ENCODE results near the gene ELP2.
"Not testable (repeated sequence)": the region's sequence is repeated elsewhere in the genome, so short reads cannot be mapped to it uniquely, and the experiment has no call there.

The ELP2 gene

DNA sequence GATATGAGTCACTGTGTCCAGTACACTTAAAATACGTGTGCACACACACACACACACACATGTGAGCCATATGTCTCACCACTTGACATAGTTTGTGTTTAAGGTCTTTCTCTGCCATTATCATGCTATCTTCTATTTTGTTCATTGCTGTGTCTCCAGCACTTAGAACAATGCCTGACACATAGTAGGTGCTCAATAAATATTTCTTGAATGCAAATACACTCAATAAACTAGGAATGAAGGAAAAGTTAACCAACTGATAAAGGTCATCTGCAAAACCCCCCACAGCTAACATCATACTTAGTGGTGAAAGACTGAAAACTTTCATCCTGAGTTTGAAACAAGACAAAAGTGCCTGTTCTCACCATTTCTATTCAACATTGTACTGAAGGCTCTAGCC, 62.0 kb downstream of the ELP2 start:
- no peak for DNase-seq

DNA sequence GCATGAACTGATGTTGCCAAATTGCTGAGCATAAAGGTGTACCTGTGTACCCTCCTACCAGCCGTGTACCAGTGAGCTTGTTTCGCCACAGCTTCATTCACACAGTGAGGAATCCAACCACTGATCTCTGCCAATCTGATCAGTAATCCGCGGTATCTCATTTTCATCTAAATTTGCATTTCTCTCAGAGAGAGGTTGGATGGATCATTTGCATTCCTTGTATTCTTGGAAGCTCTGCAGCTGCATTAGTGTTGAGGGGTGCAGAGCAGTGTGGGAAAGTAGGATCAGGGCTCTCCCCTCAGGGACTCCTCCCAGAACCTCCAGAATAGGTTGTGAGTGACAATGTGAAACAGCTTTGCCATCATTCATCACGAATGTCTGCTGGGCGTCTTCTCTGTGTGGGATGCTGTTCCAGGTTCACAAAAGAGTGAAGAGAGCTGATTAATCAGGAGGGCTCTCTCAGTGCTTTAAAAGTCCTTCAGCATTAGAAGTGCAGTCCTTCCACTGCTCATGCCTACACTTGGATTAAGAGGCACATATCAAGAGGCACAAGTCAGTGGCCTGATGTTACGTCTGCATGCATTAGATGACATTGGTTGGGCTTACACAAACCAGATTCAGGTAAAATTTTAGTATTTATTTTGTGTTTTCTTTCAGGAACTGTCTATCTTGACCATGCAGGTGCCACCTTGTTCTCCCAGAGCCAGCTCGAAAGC, 65.1 kb downstream of the ELP2 start:
- no peak for DNase-seq

DNA sequence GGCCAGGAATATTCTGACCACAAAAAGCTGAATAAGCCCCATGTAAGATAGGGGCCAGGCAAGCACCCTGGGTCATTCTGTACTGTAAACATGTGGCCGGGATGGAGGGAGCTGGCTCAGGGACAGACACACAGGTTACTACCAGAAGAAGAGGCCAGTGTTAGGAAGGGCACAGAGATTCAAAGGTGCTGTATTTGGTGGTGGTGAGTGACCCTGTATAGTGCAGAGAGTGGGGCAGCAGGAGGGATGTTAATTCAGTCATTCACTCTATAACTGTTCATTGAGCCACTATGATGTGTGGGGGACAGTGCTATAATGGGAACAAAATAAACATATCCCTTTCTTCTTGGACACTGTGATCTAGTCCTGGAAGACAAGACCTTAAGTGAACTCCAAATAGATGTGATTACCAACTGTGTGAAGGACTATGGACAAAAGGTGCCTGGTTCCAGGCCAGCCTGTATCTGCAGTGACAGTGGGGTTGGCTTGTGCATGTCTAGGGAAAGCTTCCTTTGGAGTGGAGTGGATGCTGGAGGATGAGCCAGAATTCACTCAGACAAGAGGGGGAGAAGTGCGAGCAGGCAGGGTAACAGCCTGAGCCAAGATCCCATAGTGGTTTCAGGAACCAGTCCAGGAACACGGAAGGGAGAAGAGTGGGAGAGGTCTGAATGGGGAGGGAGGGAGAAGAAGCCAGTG, 65.9 kb downstream of the ELP2 start:
- no peak for DNase-seq

DNA sequence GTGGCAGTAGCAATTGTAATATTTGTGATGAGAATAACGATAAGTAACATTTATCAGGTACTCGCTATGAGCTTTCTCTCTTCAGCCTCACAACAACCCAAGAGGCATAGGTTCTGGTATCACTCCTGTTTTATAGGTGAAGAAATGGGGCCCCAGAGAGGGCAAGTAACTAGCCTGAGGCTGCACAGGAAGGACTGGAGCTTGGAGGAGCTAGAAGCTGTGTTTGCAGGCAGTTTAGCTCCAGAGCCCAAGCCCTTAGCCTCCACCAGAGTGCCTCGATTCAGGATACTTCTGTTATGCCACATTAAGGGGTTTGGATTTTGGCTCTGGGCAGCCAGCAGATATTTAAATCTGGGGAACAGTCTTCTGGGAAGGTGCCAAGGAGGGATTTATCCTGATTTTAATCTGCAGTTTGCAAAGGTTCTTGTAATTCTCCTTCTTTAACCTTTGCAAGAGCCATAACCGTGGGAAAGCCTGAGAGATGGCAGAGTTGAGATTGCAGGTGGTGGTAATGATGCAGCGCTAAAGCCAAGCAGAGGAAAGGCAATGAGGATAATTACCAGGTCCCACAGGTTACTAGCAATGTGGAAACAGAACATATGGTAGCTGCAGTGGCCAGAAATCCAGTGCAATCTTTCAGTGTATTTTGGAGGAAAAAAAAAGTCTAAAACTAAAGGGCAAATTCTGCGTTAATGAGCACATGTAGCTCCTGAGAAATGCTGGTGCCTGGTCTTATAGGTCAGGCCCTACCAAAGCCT, 66.7 kb downstream of the ELP2 start:
- no peak for DNase-seq

DNA sequence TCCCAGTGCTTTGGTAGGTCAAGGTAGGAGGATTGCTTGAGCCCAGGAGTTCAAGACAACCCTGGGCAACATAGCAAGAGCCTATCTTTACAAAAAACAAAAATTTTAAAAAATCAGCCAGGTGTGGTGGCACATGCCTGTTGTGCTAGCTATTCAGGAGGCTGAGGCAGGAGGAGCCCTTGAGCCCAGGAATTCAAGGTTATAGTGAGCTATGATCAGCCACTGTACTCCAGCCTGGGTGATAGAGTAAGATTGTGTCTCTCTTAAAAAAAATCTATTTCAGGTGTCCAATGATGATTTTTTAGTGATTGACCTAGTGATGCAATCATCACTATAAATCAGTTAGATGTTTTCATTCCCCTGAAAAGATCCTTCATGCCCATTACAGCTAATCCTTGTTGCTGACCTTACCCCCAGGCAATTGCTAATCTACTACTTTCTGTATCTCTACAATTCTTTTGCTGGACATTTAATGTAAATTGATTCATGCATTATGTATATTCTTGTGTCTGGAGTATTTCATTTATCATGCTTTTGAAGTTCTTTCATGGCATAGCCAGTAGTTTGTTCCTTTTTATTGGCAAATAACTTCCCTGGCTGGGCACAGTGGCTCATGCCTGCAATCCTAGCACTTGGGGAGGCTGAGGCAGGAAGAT, 67.9 kb downstream of the ELP2 start:
- no peak for DNase-seq

DNA sequence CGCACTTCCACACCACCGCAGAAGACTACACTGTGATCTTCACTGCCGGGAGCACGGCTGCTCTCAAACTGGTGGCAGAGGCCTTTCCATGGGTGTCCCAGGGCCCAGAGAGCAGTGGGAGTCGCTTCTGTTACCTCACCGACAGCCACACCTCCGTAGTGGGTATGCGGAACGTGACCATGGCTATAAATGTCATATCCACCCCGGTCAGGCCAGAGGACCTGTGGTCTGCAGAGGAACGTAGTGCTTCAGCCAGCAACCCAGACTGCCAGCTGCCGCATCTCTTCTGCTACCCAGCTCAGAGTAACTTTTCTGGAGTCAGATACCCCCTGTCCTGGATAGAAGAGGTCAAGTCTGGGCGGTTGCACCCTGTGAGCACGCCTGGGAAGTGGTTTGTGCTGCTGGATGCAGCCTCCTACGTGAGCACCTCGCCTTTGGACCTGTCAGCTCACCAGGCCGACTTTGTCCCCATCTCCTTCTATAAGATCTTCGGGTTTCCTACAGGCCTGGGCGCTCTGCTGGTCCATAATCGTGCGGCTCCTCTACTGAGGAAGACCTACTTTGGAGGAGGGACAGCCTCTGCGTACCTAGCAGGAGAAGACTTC, 70.1 kb downstream of the ELP2 start:
- no peak for DNase-seq

DNA sequence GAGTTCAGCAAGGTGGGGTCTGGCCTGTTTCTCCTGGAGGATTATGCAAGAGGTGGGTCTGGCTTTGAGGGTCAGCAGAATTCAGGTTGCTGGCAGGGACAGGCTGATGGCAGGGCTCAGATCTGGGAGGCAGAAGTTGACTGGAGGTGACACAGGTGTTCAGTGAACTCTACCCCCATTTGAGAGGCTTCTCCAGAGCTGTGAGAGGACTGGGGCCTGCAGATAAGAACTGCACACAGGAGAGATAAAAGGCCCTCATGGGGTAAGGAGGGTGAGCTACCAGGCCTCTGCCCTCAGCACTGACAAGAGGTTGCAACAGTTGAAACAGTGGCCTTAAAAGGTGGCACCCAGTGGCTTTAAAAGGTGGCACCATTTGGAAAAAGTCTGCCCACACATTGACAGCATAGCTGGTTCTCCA, 70.7 kb downstream of the ELP2 start:
- no peak for DNase-seq

DNA sequence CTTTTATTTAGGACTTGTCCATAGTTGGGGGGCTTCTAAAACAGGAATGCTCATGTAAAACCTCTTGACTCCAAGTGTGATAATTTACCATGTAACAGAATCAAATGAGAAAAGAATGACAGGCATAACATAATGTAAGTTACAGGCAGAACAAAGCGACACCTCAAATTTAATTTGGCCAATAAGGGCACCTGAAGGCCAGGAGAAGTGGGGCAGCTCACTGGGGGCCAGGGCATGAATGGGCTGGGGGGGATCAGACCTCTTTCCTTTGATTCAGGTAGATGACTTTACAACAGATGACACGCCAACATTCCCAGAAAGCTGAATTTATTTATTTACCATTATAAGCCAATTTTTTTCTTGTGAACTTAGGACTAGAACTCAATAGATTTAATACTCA, 72.1 kb downstream of the ELP2 start:
- DNase-seq: no peak

DNA sequence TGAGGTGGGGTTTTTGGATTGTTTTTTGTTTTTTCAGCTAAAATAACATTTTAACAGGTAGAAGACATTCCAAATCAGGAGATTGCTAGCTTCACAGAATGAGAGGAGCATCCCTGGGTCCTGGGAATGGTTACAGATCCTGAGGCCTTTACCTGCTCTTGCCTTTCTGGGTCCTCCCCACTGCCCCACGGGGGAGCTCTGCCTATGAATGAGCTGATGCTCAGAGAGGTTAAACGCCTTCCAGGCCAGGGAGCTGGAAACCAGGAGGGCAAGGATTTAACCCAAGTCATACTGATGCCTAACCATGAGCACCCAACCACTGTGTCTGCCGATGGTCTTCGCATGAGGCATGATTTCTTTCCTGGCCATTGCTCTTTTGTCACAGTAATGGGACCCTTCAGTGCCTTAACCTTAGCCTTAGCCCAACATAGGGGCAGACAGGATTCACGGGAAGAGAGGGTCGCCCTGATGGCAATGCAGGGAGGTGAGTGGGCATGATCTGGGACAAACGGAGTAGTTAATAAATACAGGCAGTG, 73.7 kb downstream of the ELP2 start:
- no peak for DNase-seq

DNA sequence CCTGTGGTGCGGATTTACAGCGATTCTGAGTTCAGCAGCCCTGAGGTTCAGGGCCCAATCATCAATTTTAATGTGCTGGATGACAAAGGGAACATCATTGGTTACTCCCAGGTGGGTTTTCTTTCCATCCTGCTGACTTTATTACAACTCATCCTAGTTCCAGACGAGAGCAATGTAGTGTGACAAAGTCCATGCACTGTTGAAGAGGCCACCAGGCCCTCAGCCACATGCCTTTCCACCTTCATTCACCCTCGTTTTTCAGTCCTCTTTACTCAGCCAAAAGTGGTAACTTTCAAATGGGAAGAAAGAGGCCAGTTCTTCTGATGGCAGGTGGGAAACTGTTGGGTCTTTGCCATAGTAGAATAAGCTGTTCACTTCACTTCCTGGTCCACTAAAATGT, 75.5 kb downstream of the ELP2 start:
- no peak for DNase-seq

DNA sequence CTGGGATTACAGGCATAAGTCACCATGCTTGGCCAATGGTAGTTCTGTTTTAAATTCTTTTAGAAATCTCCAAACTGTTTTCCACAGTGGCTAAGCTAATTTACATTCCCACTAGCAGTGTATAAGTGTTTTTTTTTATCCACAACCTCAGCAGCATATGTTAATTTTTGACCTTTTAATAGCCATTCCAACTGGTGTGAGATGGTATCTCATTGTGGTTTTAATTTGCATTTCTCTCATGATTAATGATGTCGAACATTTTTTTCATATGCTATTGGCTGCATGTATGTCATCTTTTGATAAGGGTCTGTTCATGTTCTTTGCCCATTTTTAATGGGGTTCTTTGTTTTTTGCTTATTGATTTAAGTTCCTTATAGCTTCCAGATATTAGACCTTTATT, 77.6 kb downstream of the ELP2 start:
- DNase-seq: no peak

DNA sequence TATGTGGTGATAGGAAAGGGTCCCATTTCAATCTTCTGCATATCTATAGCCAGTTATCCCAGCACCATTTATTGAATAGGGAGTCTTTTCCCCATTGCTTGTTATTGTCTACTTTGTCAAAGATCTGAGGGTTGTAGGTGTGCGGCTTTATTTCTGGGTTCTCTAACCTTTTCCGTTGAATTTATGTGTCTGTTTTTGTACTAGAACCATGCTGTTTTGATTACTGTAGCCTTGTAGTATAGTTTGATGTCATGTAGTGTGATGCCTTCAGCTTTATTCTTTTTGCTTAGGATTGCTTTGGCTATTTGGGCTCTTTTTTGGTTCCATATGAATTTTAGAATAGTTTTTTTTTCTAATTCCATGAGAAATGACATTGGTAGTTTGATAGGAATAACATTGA, 78.3 kb downstream of the ELP2 start:
- DNase-seq: not testable (repeated sequence)

DNA sequence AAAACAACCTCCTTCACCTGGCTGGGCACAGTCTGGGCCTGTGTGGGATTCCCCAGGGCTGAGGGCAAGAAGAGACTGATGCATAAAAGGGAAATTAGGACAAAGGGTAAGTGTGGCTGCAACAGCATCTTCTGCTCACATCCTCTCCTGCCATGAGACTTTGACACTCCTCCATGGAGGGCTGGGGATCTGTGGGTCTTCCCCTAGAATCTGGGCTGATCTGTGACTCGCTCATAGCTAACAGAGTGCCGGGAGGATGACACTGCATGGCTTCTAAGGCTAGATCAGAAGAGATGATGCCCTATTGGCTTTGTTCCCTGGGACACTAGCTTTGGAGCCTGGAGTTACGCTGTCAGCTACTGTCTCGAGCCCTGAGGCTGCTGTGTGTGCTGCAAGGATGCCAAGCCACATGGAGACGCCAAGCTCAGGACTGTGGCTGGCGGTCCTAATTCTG, 81.9 kb downstream of the ELP2 start:
- DNase-seq: no peak

DNA sequence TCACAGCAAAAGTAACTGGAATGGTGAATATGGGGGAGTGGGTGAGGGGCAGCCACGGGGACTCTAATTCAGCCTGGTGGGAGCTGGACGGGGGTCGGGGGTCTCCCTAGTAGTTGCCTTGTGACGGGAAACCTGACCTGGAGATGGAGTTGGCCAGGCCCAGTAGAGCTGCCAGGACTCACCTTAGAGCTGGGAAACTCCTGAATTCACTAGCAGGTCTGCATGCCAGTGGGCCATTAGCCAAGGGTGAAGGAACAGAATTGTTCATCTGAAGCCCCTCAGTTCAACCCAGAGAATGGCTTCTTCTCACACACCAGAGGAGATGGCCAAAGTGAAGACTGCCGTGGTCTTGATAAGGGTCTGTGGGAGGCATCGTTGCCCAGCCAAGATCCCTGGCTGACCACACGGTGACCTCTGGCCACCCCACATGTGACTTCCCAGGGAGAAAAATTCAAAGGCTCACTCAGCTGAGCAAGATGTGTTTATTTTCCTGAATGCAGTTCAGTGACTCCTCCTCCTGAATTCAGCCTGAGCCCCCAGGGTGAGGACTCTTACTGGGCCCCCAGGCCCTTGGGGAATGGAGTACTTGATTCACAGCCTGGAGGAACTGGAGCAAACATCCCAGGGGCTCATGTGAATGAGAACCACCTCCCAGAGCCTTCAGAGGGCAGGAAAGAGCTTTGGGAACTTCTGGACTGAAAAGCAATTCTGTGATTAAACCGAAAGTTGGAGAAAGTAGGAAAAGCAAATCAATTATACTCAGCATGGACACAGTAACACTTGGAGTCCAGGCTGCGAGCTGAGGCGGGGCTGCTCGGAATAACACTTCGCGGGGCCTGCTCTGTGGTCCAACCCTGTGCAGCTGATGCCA, 82.8 kb downstream of the ELP2 start:
- DNase-seq: no peak

DNA sequence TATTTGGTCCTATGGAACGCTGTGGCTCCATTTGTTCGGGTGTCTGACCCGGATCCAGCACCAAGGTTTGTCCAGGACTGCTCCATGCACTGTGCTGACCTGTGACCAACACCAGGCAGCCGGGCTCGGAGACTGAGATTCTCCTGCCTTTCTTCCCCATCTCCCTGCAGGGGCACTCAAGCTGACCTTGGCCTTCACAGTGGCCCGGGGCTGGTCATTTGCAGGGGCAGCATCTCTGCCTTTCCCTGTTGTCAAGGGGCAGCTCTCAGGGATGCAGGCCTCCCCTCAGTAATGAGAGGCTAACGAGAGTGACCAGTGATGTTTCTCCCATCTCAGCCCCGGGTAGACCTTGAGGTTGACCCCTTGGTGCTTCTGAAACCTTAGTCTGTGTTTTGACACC, 85.1 kb downstream of the ELP2 start:
- no peak for DNase-seq

DNA sequence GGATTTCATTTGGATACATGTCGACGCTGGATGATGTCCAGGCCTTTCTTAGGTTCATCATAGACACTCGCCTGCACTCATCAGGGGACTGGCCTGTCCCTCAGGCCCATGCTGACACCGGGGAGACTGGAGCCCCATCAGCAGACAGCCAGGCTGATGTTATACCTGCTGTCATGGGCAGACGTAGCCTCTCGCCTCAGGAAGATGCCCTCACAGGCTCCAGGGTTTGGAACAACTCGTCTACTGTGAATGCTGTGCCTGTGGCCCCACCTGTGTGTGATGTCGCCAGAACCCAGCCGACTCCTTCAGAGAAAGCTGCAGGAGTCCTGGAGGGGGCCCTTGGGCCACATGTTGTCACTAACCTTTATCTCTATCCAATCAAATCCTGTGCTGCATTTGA, 85.9 kb downstream of the ELP2 start:
- no peak for DNase-seq

DNA sequence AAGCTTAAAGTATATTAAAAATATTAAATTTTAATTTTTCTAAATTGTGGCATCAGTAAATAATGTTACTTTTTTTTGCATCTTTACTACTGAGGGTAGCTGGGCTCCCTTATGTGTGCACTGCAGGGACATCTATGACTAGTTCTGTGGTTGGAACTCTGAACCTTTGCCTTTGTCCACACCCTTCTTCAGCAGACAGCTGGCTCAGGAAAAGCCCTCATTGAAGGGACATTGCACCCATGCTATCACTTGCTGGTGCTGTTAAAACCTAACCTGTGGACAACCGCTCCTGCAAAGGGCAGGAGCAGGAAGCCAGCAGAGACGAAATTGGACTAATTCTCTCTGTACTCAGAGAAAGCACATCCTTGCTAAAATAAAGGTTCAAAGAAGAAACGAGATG, 87.6 kb downstream of the ELP2 start:
- no peak for DNase-seq

DNA sequence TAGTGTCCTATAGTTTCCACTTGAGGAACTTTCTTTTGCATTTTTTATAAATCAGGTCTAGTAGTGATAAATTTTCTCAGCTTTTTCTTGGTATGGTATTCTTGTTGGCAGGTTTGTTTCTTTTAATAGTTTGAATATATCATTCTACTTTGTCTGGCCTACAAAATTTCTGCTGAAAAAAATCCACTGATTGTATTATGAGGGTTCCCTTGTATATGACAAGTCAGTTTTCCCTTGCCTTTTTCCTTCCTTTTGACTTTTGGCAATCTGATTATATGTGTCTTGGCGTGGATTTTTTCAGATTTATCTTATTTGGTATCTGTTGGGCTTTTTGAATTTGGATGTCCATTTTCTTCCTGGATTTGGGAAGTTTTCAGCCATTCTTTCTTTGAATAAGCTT, 99.5 kb downstream of the ELP2 start:
- DNase-seq: no peak

Measured in NCI-H510A treated with DMSO at 0.1 percent for 48 hours (cell line).